Progenitor cell of endocrine pancreas (in vitro differentiated cells): ENCODE data around the gene ZNF512. TPM values are rescaled to one million over a fixed set of nuclear protein-coding genes. Genes with fewer than 3 reads are reported as not detected.
"Not testable (repeated sequence)": the region's sequence is repeated elsewhere in the genome, so short reads cannot be mapped to it uniquely, and the experiment has no call there.

Experiments
- DNase-seq: peaks from one replicate; pipeline ENCODE4 v3.0.0; 2021; ENCODE audit warnings: low spot score; ENCODE audit not compliant: unreplicated experiment
- H3K27ac Mint-ChIP-seq: 2 replicates; pipeline ENCODE4 v1.8.0; 2021; ENCODE audit warnings: mild to moderate bottlenecking, moderate library complexity, mixed read lengths
- H3K27me3 Mint-ChIP-seq: 2 replicates; pipeline ENCODE4 v1.8.0; 2021; ENCODE audit warnings: mixed read lengths
- H3K36me3 Mint-ChIP-seq: 2 replicates; pipeline ENCODE4 v1.8.0; 2022; ENCODE audit warnings: mixed read lengths; ENCODE audit not compliant: insufficient read depth
- H3K4me1 Mint-ChIP-seq: 2 replicates; pipeline ENCODE4 v1.8.0; 2021; ENCODE audit warnings: low read depth, mixed read lengths
- H3K4me3 Mint-ChIP-seq: 2 replicates; pipeline ENCODE4 v1.8.0; 2021; ENCODE audit warnings: low read depth, mild to moderate bottlenecking, moderate library complexity, mixed read lengths
- H3K9me3 Mint-ChIP-seq: 2 replicates; pipeline ENCODE4 v1.8.0; 2021; ENCODE audit warnings: low read depth, mixed read lengths
- total RNA-seq: library from RNA; stranded (reverse); gene quantifications from 2 replicates; pipeline ENCODE4 v1.2.1, GENCODE V29; 2021
- TF ChIP-seq, protein P1 (sequence below): fragments of 200-600 bp; sonication (generic); IDR thresholded peaks from one replicate; pipeline ENCODE4 v1.5.0; 2021; ENCODE audit warnings: antibody characterized with exemption, mild to moderate bottlenecking; ENCODE audit not compliant: unreplicated experiment

The ZNF512 gene
- total RNA-seq, 1 donor from 2014 or later, result 60.9 TPM

DNA sequence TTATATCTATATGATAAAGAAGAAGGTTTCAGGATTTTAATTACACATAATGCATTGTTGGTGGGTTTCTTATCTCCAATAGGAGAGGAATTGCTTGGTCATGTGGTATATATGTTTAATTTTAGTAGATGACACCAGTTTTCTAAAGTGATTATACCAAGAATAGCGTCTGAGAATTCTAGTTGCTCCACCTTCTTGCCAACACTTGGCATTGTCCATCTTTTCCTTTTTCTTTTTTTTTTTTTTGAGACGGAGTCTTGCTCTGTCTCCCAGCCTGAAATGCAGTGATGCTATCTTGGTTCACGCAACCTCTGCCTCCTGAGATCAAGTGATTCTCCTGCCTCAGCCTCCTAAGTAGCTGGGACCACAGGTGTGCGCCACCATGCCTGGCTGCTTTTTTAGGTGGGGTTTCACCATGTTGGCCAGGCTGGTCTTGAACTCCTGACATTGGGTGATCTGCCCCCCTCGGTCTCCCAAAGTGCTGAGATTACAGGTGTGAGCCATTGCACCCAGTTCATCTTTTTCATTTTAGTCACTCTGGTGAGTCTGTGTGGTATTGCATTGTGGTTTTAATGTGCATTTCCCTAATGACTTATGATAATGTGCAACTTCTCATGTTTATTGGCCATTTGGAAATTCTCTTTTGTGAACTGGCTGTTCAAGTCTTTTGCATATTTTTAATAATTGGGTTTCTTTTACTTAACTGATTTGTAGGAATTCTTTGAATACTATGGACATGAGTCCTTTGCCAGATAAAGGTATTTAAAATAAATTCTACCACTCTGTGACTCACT is 37.3 kb upstream of the ZNF512 start:
- H3K9me3 Mint-ChIP-seq, result peaks cover 12% of the 10 kb centered on the region
- H3K4me1 Mint-ChIP-seq, result no peaks in the 10 kb centered on the region
- no peak overlapping the region for H3K27ac Mint-ChIP-seq
- TF ChIP-seq, protein P1, sequence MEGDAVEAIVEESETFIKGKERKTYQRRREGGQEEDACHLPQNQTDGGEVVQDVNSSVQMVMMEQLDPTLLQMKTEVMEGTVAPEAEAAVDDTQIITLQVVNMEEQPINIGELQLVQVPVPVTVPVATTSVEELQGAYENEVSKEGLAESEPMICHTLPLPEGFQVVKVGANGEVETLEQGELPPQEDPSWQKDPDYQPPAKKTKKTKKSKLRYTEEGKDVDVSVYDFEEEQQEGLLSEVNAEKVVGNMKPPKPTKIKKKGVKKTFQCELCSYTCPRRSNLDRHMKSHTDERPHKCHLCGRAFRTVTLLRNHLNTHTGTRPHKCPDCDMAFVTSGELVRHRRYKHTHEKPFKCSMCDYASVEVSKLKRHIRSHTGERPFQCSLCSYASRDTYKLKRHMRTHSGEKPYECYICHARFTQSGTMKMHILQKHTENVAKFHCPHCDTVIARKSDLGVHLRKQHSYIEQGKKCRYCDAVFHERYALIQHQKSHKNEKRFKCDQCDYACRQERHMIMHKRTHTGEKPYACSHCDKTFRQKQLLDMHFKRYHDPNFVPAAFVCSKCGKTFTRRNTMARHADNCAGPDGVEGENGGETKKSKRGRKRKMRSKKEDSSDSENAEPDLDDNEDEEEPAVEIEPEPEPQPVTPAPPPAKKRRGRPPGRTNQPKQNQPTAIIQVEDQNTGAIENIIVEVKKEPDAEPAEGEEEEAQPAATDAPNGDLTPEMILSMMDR, result no peak
- no peak for DNase-seq
- H3K4me3 Mint-ChIP-seq, result no peak overlapping the region
- H3K27me3 Mint-ChIP-seq, result no peaks in the 10 kb centered on the region
- H3K36me3 Mint-ChIP-seq, result peaks cover 1% of the 10 kb centered on the region

DNA sequence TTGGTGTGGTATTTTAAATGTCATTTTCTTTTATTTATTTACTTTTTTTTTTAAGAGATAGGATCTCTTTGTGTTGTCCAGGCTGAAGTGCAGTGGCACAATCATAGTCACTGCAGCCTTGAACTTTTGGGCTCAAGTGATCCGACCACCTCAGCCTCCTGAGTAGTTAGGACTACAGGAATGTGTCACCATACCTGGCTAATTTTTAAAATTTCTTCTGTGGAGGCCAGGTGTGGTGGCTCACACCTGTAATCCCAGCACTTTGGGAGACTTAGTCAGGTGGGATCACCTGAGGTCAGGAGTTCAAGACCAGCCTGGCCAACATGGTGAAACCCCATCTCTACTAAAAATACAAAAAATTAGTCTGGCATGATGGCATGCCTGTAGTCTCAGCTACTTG is 33.5 kb upstream of the ZNF512 start:
- Mint-ChIP-seq H3K9me3 (peaks cover 9% of the 10 kb centered on the region), H3K27ac (no peak overlapping the region), H3K27me3 (peaks cover 15% of the 10 kb centered on the region), H3K36me3 (peaks cover 1% of the 10 kb centered on the region), H3K4me1 (no peaks in the 10 kb centered on the region), H3K4me3 (no peak overlapping the region)
- TF ChIP-seq, protein P1, result no peak
- no peak for DNase-seq

DNA sequence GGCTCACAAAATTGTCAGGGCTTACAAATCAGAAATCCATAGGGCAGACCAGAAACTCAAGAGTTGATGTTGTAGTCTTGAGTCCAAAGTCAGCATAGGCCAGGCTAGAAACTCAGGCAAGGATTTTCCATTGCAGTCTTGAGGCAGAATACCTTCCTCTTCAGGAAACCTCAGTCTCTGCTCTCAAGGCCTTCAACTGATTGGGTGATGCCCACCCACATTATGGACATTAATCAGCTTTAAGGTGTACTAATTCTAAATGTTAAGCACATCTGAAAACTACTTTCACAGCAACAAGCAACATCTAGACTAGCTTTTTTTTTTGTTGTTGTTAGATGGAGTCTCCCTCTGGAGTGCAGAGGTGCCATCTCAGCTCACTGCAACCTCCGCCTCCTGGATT is 31.3 kb upstream of the ZNF512 start:
- Mint-ChIP-seq H3K4me3 (no peak overlapping the region), H3K4me1 (no peaks in the 10 kb centered on the region), H3K27ac (no peak overlapping the region), H3K9me3 (peaks cover 3% of the 10 kb centered on the region), H3K36me3 (no peaks in the 10 kb centered on the region), H3K27me3 (peaks cover 15% of the 10 kb centered on the region)
- TF ChIP-seq, protein P1, result no peak
- DNase-seq, result no peak

DNA sequence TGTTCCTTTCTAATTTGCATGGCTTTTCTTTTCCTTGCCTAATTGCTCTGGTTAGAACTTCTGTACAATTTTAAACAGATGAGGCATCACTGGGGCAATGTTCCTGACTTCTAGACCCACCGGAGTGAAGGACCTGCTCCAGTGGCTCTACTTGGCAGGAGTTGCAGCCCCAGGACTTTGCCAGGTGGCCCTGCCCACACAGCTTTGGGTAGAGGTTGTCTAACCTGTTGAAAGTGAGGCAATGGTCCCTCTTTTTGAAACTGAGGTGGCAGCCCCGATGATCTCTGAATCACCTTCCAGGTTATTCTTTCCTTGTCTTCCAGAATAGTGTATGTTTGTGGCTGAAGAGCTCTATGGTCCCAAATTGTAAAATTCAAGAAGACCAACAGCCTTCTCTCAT is 29.9 kb upstream of the ZNF512 start:
- Mint-ChIP-seq H3K27me3 (peaks cover 15% of the 10 kb centered on the region), H3K4me1 (no peaks in the 10 kb centered on the region), H3K9me3 (no peaks in the 10 kb centered on the region), H3K4me3 (no peak overlapping the region), H3K36me3 (no peaks in the 10 kb centered on the region), H3K27ac (no peak overlapping the region)
- no peak for DNase-seq
- TF ChIP-seq, protein P1, result no peak

DNA sequence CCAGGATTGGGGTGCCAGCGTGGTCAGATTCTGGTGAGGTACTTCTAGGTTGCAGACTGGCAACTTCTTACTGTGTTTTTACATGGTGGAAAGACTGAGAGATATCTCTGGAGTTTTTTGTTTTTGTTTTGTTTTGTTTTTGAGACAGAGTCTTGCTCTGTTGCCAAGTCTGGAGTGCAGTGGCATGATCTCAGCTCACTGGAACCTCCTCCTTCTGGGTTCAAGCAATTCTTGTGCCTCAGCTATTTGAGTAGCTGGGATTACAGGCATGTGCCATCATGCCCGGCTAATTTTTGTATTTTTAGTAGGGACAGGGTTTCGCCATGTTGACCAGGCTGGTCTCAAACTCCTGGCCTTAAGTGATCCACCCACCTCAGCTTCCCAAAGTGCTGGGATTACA is 28.4 kb upstream of the ZNF512 start:
- H3K9me3 Mint-ChIP-seq, result not testable (repeated sequence)

DNA sequence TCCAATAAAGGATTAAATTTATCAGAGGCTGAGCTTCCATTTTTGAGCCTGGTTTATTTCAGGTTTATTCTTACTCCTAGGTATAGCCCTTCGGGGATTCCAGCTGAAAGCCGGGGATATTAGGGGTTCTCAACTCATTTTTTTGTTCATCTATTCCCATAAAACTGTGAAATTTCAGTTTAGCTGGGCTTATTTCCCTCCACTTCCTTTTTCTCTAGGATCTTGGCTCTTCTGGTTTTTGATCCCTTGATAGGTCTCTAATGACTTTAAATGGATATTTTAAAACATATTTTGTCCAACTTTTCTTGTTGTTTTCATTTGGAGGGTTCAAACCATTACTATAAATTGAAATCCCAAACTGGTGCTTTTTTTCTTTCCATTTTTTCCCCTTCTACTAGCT is 23.6 kb upstream of the ZNF512 start:
- DNase-seq, result no peak
- no peaks in the 10 kb centered on the region for H3K9me3 Mint-ChIP-seq
- H3K4me3 Mint-ChIP-seq, result no peak overlapping the region
- H3K27me3 Mint-ChIP-seq, result no peaks in the 10 kb centered on the region
- H3K27ac Mint-ChIP-seq, result no peak overlapping the region
- H3K4me1 Mint-ChIP-seq, result no peaks in the 10 kb centered on the region
- TF ChIP-seq, protein P1, result no peak
- no peaks in the 10 kb centered on the region for H3K36me3 Mint-ChIP-seq

More for the DNA sequence above, 28.4 kb upstream of the ZNF512 start:
- not testable (repeated sequence) for H3K4me1 Mint-ChIP-seq, H3K27ac Mint-ChIP-seq, H3K4me3 Mint-ChIP-seq, DNase-seq, H3K36me3 Mint-ChIP-seq
- H3K27me3 Mint-ChIP-seq, result peaks cover 15% of the 10 kb centered on the region
